GM23248 (cell line): ENCODE results near the gene GOLGA8S.

ENCODE experiments used
- EZH2 ChIP-seq: fragments of 200-600 bp; sonication (generic); IDR thresholded peaks from 2 replicates; pipeline ENCODE4 v1.6.1; 2018; ENCODE audit warnings: antibody characterized with exemption, mild to moderate bottlenecking; ENCODE audit not compliant: insufficient read depth, poor library complexity, severe bottlenecking
- EZH2phosphoT487 ChIP-seq: fragments of 200-600 bp; sonication (generic); IDR thresholded peaks from 2 replicates; pipeline ENCODE4 v1.6.1; 2018; ENCODE audit warnings: antibody characterized with exemption, moderate library complexity, mild to moderate bottlenecking, low read depth; ENCODE audit not compliant: insufficient read depth

DNA sequence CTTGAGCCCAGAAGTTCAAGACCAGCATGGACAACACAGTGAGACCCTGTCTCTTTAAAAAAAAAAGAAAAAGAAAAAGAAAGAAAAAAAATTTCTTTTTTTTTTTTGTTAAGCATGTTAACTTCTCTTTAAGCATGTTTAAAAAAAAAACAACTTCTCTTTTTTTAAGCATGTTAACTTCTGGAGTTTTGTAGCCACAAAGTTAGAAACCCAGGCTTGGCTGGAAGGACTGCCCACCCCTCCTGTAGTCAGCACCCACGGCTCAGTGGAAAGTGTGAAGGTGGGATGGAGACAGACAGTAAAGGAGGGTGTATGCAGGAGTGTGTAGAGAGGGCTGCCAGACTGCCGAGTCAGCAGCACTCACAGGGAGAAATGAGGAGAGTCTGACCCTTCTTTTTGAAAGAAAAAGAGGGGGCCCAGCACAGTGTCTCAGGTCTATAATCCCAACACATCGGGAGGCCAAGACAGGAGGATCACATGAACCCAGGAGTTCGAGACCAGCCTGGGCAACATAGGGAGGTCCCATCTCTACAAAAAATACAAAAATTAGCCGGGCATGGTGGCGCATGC is 33.2 kb downstream of the GOLGA8S start:
- TF ChIP-seq EZH2 (no peak), EZH2phosphoT487 (no peak)
